SIG-M5 treated with dmso at 0.1 percent for 504 hours (cell line): ENCODE measurements around the gene CYP4F2.
A peak's percentile ranks its signal among the peaks of the same experiment; 100 is the strongest.
"Not testable (repeated sequence)": the region's sequence is repeated elsewhere in the genome, so short reads cannot be mapped to it uniquely, and the experiment has no call there.

Experiments used
- DNase-seq: peaks from one replicate; lab custom pipeline; 2025; ENCODE audit not compliant: unreplicated experiment; lab: John Stamatoyannopoulos, UW

The CYP4F2 gene

DNA sequence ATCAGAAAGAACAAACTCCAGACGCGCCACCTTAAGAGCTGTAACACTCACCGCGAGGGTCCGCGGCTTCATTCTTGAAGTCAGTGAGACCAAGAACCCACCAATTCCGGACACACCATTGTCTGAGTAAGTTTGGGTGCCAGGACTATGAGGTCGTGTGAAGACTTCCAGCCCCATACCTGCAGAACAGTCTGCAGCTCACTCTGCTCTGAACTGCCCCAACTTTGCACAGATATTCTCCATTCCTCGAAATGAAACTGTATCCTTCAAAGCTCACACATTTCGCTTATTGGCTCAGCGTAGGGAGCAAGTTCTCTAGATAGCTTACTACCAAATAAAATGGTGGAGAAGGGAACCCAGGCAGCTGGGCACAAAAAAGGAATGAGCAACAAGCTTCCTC, 2.6 kb upstream of the CYP4F2 start:
- DNase-seq: no peak

DNA sequence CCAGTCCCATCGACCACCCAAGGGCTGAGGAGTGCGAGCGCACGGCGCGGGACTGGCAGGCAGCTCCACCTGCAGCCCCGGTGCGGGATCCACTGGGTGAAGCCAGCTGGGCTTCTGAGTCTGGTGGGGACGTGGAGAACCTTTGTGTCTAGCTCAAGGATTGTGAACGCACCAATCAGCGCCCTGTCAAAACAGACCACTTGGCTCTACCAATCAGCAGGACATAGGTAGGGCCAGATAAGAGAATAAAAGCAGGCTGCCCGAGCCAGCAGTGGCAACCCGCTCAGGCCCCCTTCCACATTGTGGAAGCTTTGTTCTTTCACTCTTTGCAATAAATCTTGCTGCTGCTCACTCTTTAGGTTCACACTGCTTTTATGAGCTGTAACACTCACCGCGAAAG, 2.2 kb upstream of the CYP4F2 start:
- not testable (repeated sequence) for DNase-seq

DNA sequence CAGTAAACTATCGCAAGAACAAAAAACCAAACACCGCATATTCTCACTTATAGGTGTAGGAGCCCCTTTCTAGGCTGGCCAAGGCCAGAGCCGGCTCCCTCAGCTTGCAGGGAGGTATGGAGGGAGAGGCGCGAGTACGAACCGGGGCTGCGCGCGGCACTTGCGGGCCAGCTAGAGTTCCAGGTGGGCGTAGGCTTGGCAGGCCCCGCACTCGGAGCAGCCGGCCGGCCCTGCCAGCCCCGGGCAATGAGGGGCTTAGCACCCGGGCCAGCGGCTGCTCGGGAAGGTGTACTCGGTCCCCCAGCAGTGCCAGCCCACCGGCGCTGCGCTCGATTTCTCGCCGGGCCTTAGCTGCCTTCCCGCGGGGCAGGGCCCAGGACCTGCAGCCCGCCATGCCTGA, 1.7 kb upstream of the CYP4F2 start:
- DNase-seq: not testable (repeated sequence)

DNA sequence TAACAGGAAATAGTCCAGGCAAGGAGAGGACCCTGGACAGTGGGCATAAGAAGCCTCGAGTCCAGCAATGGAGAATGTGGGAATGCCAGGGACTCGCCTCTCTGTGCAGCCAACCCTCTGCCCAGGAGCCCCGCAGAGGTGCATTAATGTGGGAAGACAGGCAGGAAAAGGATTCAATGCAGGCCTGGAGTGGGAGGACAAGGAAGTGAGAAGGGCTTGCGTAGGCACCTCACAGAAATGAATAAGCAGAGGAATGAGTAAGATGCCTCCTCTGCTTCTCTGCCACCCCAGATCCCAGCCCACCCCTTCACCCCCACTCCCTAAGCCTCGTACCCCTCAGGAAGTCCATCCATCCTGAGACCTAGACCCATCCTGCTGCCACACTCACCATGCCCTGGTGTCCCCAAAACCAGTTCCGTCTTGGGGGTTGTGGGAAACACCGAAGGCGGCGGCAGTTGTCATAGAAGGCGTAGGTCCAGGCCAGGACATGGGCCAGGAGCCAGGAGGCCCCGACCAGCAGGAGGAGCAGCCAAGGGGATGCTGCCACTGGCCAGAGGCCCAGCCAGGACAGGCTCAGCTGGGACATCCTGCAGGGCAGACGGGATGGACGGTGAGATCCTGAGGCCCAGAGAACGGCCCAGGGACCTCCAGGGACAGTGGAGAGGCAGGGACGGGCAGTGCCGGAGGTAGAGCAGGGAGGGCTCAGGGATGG, 692 bp downstream of the CYP4F2 start:
- no peak for DNase-seq

DNA sequence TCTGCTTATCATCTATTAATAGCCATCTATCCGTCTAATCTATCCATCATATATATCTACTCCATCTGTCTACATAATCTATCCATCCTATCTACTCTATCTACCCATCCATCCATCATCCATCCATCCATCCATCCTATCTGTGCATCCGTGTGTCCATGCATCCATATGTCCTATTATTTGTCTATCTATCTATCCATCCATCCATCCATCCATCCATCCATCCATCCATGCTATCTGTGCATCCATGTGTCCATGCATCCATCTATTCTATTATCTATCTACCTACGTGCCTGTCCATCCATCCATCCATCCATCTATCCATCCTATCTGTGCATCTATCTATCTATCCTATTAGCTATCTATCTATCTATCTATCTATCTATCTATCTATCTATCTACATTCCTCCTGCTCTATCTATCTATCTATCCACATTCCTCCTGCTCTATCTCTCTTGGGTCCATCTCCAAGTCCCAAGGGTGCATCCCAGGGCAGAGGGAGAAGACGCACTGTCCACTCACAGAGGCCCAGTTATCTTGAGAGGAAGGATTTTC, 1.9 kb downstream of the CYP4F2 start:
- no peak for DNase-seq

DNA sequence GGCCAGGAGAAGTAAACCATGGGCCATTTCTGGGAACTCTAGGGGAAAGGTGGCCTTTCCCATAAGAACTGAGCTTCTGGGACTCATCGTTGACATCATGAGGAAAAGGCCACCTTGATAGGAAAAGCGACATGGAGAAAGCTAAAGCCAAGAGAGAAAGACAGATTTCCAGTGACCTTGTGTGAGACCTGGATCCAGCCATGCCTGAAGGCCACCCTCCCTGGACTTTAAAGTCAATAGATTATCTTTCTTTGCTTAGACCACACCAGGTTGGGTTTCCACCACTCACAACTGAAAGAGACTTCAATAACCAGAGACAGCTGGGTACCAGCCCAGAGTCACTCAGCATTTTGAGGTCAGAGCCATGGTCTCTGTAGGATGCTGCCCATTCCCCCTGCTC, 3.5 kb downstream of the CYP4F2 start:
- DNase-seq: no peak

DNA sequence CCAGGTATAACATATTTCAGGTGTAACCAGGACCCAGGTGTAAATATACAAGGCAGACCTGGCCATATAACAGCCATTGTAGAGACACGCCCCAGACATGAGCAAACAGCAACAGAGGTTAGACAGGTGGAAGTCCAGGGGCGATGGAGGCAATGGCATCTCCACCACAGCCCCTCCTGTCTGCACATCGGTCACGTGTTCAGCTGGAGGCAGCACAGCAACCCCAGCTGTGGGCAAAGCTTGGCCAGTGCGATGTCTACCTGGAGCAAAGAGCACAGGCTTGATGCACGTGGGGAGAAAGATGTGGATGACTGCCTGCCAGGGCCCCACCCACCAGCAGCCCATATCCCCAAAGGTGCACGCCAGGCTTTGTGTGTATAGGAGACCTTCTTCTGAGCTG, 4.4 kb downstream of the CYP4F2 start:
- no peak for DNase-seq

DNA sequence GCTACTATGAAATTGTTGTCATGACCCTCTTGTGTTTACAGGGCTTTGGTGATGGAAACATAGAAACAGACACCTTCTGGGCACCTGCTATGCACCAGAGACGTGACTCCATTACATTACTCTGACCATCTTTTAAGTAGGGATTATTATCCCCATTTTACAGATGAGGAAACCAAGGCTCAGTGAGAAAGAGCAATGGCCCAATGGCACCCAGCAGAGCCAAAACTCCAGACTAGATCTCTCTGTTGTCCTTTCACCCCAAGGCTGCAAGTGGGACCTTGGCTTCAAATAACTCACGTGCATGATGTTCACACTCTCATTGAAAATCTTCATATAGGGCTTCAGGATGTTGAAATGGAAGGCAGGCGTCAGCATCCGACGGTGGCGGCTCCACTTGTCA, 5.9 kb downstream of the CYP4F2 start:
- no peak for DNase-seq

DNA sequence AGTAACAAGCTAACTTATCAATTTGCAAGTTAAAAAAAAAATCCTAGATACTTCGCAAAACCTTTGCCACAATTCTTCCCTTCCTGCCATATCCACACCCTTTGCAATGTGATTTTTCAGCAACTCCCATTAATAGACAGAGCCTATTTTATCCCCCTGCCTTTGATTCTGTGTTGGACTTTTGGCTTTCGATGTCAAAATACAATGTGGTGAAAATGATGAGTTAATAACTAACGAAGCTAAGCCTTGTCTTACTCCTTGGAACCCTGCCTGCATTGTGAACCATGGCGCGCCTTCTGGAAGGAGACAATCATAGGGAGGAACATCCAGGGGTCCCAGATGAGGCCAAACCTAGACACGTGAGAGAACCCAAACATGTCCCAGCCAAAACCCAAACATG, 6.4 kb downstream of the CYP4F2 start:
- DNase-seq: no peak

DNA sequence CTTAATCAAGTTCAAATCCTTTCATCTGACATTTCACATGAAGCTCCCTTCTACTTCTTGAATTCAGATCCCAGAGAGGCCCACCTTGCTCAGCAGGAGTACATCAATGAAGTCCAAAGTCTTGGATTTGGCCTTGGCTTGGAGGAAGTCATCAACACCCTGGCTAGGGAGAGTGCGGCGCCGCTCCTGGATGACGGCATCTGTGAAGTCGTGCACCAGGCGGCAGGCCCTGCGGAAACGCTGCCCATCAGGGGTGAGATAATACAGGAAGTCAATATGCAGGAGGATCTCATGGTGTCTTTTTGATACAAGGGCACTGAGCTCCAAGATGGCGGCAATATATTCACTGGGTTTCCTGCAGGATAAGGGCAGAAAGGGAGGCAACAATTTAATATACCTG, 8.5 kb downstream of the CYP4F2 start:
- not testable (repeated sequence) for DNase-seq

DNA sequence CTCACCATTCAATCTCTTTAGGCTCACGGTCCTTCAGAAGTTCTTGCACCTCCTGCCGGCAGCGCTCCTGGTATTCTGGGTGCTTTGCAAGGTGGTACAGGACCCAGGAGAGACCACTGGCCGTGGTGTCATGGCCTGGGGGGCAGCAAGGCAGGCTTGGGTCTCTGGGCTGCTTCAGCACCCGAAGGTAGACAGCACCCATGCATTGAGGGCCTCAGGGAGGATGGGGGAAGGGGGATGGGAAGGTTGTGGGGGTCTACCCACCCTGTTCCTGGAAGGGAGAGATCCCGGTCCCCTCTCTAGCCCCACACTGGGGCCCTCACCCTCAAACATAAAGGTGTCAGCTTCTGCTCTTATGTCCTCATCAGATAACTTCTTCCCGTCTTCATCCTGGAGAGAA, 12.0 kb downstream of the CYP4F2 start:
- DNase-seq: no peak

DNA sequence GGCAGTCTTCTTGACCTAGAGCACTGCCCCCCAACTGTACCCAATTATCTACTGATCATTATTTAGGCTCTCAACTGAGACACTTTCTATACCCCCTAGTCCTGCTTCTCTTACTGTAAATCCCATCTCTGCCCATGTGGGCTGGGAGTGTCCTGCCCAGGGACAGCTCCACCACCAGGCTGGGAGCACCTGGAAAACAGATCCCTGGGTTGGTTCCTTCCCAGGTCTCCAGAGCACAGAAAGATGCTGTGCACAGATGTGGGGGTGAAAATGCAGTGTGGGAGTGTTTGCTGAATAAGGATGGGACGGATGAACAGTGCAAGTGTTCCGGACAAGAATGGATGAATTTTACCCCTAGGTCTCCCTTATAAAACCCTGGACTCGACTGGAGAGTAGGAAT, 12.7 kb downstream of the CYP4F2 start:
- DNase-seq: no peak

DNA sequence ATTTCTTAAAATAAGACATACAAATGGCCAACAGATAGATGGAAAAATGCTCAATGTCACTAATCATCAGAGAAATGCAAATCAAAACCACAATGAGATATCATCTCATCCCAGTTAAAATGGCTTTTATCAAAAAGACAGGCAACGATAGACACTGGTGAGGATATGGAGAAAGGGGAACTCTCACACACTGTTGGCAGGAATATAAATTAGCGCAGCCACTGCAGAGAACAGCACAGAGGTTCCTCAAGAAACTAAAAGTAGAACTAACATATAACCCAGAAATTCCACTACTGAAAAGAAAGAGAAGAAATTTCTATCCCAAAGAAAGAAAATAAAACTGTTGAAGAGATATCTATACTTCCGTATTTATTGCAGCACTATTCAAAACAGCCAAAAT, 14.5 kb downstream of the CYP4F2 start:
- DNase-seq: not testable (repeated sequence)

DNA sequence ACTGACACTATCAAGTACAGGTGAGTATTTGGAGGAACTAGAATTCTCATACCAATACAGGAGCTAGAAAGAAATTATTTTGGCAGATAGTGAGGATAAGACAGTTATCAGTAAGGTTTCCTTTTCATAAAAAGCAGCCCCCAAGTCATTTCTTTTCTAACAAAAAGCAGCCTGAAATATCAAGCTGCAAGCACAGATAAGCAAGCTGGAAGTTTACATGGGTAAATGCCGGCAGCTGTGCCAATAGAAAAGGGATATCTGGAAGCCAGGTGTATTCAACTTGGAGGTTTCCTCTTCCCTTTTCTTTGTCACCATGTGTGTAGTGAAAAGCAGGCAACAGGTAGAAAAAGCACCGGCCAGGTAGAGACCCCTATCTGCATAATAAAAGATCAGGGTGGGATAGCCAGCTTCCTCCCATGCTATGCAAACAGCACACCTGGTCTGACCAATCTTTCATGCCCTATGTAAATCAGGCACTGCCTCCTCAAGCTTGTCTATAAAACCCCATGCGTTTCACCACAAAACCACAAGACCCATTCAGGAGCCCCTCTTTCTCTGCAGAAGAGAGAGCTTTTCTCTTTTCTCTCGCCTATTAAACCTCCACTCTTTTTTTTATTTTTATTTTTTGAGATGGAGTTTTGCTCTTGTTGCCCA, 22.9 kb downstream of the CYP4F2 start:
- no peak for DNase-seq

DNA sequence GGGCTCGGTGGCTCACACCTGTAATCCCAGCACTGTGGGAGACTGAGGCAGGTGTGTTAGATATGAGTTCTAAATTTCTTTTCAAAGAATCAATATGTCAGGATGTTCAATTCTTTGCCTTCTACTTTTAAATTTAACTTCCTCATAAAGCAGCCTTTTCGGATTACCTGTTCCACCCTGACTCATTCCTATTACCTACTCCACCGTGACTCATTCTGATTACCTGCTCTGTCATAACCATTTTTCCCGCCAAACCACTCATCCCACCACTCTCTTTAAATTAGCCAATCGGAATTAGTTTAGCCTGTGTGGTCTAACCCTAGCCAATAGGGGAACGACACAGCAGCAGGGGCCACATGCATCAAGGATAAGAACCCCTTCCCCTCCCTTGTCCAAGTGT, 24.1 kb downstream of the CYP4F2 start:
- DNase-seq: not testable (repeated sequence)

DNA sequence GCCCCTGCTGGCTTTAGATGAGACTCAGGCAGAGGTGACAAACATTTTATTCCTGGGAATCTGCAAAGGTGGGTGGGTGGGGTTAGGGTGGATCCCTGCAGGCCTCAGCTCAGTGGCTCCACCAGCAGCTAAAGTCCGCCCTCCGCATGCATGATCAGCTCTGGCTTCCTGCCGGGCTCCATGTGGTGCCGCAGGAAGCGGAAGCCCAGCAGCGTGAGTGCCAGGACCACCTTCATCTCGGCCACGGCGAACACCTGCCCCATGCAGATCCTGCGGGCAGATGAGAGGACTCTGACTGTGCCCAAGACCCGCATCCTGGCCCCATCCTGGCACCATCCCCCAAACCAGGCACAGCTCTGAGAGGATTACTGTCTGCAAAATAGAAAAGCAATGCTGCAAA, 26.3 kb downstream of the CYP4F2 start:
- no peak for DNase-seq

DNA sequence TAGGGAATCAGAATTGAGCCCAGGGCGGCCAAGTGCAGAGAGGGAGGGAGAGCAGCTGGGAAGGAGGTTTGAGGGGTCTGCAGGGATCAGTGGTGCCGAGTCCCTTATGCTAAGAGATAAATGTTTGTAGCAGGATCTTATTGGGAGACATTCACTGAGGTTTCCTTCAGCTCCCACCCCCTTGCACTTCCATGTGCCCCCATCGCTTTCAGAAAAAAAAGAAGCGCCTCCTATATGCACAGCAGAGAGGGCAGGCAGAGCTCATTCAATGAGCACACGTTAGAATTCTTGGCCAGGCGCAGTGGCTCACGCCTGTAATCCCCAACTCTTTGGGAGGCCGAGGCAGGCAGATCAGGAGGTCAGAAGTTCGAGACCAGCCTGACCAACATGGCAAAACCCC, 28.0 kb downstream of the CYP4F2 start:
- DNase-seq: no peak

DNA sequence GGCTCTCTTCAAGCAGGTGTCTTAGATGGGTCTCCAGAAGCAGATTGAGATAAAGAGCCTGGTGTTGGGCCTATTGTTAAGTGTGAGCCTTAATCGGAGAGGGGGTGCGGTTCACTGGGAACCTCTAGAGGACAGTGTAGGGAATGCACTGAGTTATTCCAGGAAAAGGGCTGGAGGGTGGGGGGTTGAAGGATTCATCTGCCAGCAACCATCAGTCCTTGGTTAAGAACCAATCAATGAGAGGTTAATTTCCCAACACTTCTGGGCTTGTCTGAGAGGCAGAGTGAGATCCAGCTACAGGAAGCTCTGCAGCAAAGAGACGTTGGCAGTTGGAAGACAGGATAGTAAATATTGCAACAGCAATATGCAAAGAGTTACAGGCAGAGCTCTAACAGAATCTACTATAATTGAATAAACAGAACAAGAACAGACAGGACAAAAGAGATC, 28.7 kb downstream of the CYP4F2 start:
- DNase-seq: peak; percentile 96

DNA sequence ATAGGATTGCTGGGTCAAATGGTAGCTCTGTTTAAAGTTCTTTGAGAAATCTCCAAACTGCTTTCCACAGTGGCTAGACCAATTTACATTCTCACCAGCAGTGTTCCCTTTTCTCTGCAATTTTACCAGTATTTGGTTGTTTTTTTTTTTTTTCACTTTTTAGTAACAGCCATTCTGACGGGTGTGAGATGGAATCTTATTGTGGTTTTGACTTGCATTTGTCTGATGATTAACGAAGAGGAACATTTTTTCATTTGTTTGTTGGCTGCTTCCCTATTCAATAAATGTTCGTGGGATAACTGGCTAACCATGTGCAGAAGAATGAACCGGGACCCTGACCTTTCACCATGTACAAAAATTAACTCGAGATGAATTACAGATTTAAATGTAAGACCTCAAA, 31.2 kb downstream of the CYP4F2 start:
- no peak for DNase-seq

DNA sequence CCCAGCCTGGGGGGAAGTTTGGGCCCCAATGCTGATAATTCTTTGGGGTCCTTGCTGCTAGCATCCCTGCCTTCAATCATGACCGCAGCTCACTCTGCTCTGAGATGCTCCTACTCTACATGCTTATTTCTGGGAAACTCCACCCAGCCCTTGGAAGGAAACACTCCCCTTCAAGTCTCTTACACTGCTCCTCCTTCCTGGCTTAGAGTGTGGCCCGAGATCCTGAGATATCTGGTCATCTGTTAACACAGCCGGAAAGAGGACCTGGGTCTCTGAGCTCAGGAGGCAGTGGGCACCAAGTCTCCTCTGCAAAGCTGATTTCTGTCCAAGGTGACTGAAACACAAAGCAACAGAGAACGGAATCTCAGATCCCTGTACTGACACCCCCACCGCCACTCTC, 33.0 kb downstream of the CYP4F2 start:
- DNase-seq: no peak

DNA sequence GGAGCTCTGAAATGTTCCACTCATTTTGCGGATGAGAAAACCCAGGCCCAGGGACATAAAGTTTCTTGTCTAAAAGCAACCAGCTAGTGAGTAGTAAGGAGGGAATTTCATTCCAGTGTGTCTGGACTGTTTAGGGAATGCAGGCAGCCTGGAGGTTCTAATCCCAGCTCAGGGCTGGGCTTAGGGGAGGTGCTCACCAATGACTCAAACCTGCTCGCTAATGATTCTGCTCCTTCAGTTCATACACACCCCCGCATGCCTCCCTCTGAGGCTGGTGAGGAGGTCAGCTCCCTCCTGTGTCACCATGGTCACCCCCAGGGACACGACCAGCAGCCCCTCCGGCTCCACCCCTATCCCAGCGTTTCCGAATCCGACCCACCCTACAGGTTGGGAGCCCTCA, 34.6 kb downstream of the CYP4F2 start:
- no peak for DNase-seq

DNA sequence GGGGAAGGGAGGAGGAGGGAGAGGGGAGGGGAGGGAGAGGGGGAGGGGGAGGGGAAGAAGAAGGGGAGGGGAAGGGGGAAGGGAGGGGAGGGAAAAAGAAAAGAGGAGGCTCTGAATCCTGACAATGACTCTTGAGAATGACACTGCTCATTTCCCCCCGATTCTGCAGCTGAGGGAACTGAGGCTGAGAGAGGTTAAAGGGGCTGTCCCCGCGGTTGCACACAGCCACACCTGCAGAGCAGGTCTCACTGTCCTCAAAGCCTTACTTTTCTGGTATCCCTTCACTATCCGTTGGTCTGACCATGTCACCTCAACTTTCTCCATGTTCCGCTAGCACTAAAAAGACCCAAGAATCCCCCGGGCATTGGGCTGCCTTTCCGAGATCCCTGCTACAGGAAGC, 35.4 kb downstream of the CYP4F2 start:
- DNase-seq: no peak

DNA sequence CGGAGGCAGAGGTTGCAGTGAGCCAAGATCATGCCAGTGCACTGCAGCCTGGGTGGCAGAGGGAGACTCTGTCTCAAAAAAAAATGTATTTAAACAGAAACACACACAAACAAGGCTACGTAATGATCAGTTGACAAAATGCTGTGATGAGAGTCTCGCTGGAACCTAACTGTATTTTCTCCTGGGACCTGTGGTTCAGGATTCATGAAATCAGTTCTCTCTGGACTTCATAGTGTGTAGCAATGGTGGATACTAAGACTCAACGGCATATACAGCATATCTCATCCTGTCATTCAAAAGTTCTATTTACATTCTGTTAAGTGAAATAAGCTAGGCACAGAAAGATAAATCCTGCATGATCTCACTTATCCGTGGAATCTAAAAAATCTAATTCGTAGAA, 37.4 kb downstream of the CYP4F2 start:
- no peak for DNase-seq
